ENCODE data around the gene TMEM117. TPM values are rescaled to one million over a fixed set of nuclear protein-coding genes. Genes with fewer than 3 reads are reported as not detected.

The TMEM117 gene
- total and polyA plus RNA-seq, 10 of the 15 experiments (the other 5 are each of a cell fraction or from before 2014, with no cell fraction given), result 3.1 to 8.2 (median 6.1) TPM

GRCh38 chr12:44433659-44434058 is 597.8 kb downstream of the TMEM117 start:
- Histone ChIP-seq H2AFZ (ENCODE audit: control insufficient read depth, low read depth, low read length) (no peak overlapping the region; the same call in 1 of the 2 replicates), H3K4me1 (ENCODE audit: control insufficient read depth, insufficient read depth, low read length) (peaks cover 22% of the 10 kb centered on the region; the same call in 1 of the 2 replicates), H3K36me3 (ENCODE audit: control insufficient read depth in 2 of 2, insufficient read depth in 2 of 2, low read length in 1 of 2) (no peaks in the 10 kb centered on the region), H3K27me3 (replicated peaks in 1 of 2; ENCODE audit: control insufficient read depth in 2 of 2, insufficient read depth in 2 of 2, low read length in 1 of 2) (no peaks in the 10 kb centered on the region), H3K9me3 (replicated peaks; ENCODE audit: control insufficient read depth, insufficient read depth, low read length) (no peaks in the 10 kb centered on the region; the same call in 2 of the 3 replicates), H3K27ac (ENCODE audit: control insufficient read depth, insufficient read depth) (peak overlapping the region; percentile 58), H3K4me3 (no peak overlapping the region), H3K79me2 (ENCODE audit: control insufficient read depth, insufficient read depth, low read length) (no peaks in the 10 kb centered on the region), H3K4me2 (ENCODE audit: control insufficient read depth, insufficient read depth) (no peak overlapping the region), H4K20me1 (ENCODE audit: control insufficient read depth, insufficient read depth) (no peaks in the 10 kb centered on the region), H3K9ac (ENCODE audit: control insufficient read depth, insufficient read depth, low read length) (no peak overlapping the region)
- WGBS (ENCODE audit: insufficient coverage, insufficient replicate concordance, low lambda C conversion rate, missing lambda C conversion rate), result 5% methylated on average over 1 of the region's 1 CpG
- ChIA-PET POLR2A (interaction anchor here (2.5 to 3.3 kb wide), 2 partner anchors 7 to 11 kb away, joined by 10 to 13 read pairs; no protein-coding TSS in a partner anchor), SMC1A (ENCODE audit: uncharacterized antibody, unreplicated experiment) (interaction anchor here (1.1 to 4.3 kb wide), 4 partner anchors 11 to 43 kb away, joined by 3 to 51 read pairs (median 5); no protein-coding TSS in a partner anchor), RAD21 (ENCODE audit: unreplicated experiment) (interaction anchor here (1.0 to 5.6 kb wide), 3 partner anchors 11 to 111 kb away, joined by 3 to 68 read pairs (median 4); no protein-coding TSS in a partner anchor), CTCF (interaction anchor here (1.2 kb wide), 1 partner anchor 12 kb away, joined by 4 read pairs; no protein-coding TSS in a partner anchor)
- DNase-seq (ENCODE audit: low read depth, low spot score), result no peak
- ATAC-seq, result peak; percentile 38
- intact Hi-C loops (cut with micrococcal nuclease; ENCODE audit: unreplicated experiment), result no loop called here
- in situ Hi-C loops (cut with MboI), result no loop called here
- no peak for FAIRE-seq
- TF ChIP-seq ZNF207 (IDR thresholded peaks at IDR 0.05; ENCODE audit: borderline replicate concordance) (no peak), ZNF687 (IDR thresholded peaks at IDR 0.05) (peak; percentile 74), ATF7 (IDR thresholded peaks at IDR 0.05; ENCODE audit: low read depth) (0 out of 2 replicates have a peak, but pooled peaks have one; percentile 15), WRNIP1 (IDR thresholded peaks at IDR 0.05; ENCODE audit: borderline replicate concordance, low read depth, low read length) (no peak), ZNF384 (IDR thresholded peaks at IDR 0.05; ENCODE audit: borderline replicate concordance, low read depth, low read length) (no peak), TARDBP (IDR thresholded peaks at IDR 0.05; ENCODE audit: borderline replicate concordance) (no peak), RELB (IDR thresholded peaks at IDR 0.05; ENCODE audit: low read depth) (no peak)
- BruUV-seq (replicated peaks), result no TSS peak
